ENCODE results near the gene CD300C.
A peak's percentile ranks its signal among the peaks of the same experiment; 100 is the strongest.
"Not testable (repeated sequence)": the region's sequence is repeated elsewhere in the genome, so short reads cannot be mapped to it uniquely, and the experiment has no call there.

CD300C gene

GRCh38 chr17:74545843-74546230, at the start of gene CD300C:
TSS of gene CD300C (minus strand) at chr17:74546115. CDS start at chr17:74545782, 333 bp downstream.
- peak; percentile 10 for DNase-seq
- H3K4me3 Mint-ChIP-seq, result peak within 1 kb of the TSS; percentile 7
- ATAC-seq, result no peak
- H3K27ac Mint-ChIP-seq, result no peak within 1 kb of the TSS
- no peaks in the 10 kb centered on the region for H3K36me3 Mint-ChIP-seq (ENCODE audit: low read depth)
- peaks cover 9% of the 10 kb centered on the region for H3K4me1 Mint-ChIP-seq
- peaks cover 5% of the 10 kb centered on the region for H3K27me3 Mint-ChIP-seq
- no peaks in the 10 kb centered on the region for H3K9me3 Mint-ChIP-seq

- DNase-seq, result no peak
- Mint-ChIP-seq H3K9me3 (no peaks in the 10 kb centered on the region), H3K4me1 (peaks cover 19% of the 10 kb centered on the region), H3K27ac (no peak overlapping the region), H3K27me3 (peaks cover 19% of the 10 kb centered on the region), H3K4me3 (no peak overlapping the region), H3K36me3 (ENCODE audit: low read depth) (no peaks in the 10 kb centered on the region)
- no peak for ATAC-seq
Observed at GRCh38 chr17:74595037-74595750, 49.3 kb upstream of the CD300C start.

GRCh38 chr17:74592087-74592990, 46.4 kb upstream of the CD300C start, which contains the start of gene CD300LD:
TSS of gene CD300LD (minus strand) at chr17:74592283. CDS start at chr17:74592202, 81 bp downstream.
- Mint-ChIP-seq H3K27ac (no peak within 1 kb of the TSS), H3K36me3 (ENCODE audit: low read depth) (no peaks in the 10 kb centered on the region), H3K4me3 (no peak within 1 kb of the TSS), H3K4me1 (peaks cover 7% of the 10 kb centered on the region), H3K27me3 (peaks cover 10% of the 10 kb centered on the region), H3K9me3 (no peaks in the 10 kb centered on the region)
- ATAC-seq (no peak), DNase-seq (no peak)

- H3K4me1 Mint-ChIP-seq, result peaks cover 7% of the 10 kb centered on the region
- H3K36me3 Mint-ChIP-seq (ENCODE audit: low read depth), result no peaks in the 10 kb centered on the region
Observed at GRCh38 chr17:74591503-74591902, 45.6 kb upstream of the CD300C start.

GRCh38 chr17:74585711-74586110, 39.8 kb upstream of the CD300C start:
- peaks cover 2% of the 10 kb centered on the region for H3K27me3 Mint-ChIP-seq
- no peaks in the 10 kb centered on the region for H3K36me3 Mint-ChIP-seq (ENCODE audit: low read depth)
- H3K4me1 Mint-ChIP-seq, result no peaks in the 10 kb centered on the region
- H3K27ac Mint-ChIP-seq, result no peak overlapping the region
- DNase-seq (no peak), ATAC-seq (no peak)
- no peaks in the 10 kb centered on the region for H3K9me3 Mint-ChIP-seq
- H3K4me3 Mint-ChIP-seq, result no peak overlapping the region

More at GRCh38 chr17:74591503-74591902, 45.6 kb upstream of the CD300C start:
- Mint-ChIP-seq H3K4me3 (no peak overlapping the region), H3K27ac (no peak overlapping the region), H3K27me3 (peaks cover 10% of the 10 kb centered on the region), H3K9me3 (no peaks in the 10 kb centered on the region)
- no peak for DNase-seq
- ATAC-seq, result no peak

- no peaks in the 10 kb centered on the region for H3K27me3 Mint-ChIP-seq
- H3K36me3 Mint-ChIP-seq (ENCODE audit: low read depth), result no peaks in the 10 kb centered on the region
- peaks cover 4% of the 10 kb centered on the region for H3K4me1 Mint-ChIP-seq
- DNase-seq (no peak), ATAC-seq (no peak)
- H3K9me3 Mint-ChIP-seq, result no peaks in the 10 kb centered on the region
- no peak overlapping the region for H3K4me3 Mint-ChIP-seq
- no peak overlapping the region for H3K27ac Mint-ChIP-seq
Observed at GRCh38 chr17:74584292-74585060, 38.6 kb upstream of the CD300C start.

GRCh38 chr17:74582633-74583032, 36.7 kb upstream of the CD300C start:
- Mint-ChIP-seq H3K9me3 (no peaks in the 10 kb centered on the region), H3K4me1 (peaks cover 6% of the 10 kb centered on the region), H3K27ac (no peak overlapping the region), H3K27me3 (no peaks in the 10 kb centered on the region), H3K36me3 (ENCODE audit: low read depth) (no peaks in the 10 kb centered on the region), H3K4me3 (no peak overlapping the region)
- ATAC-seq, result no peak
- no peak for DNase-seq

- no peaks in the 10 kb centered on the region for H3K9me3 Mint-ChIP-seq
- peaks cover 7% of the 10 kb centered on the region for H3K27me3 Mint-ChIP-seq
- no peaks in the 10 kb centered on the region for H3K36me3 Mint-ChIP-seq (ENCODE audit: low read depth)
- H3K4me3 Mint-ChIP-seq, result no peak overlapping the region
- no peak overlapping the region for H3K27ac Mint-ChIP-seq
- ATAC-seq (no peak), DNase-seq (no peak)
- peaks cover 6% of the 10 kb centered on the region for H3K4me1 Mint-ChIP-seq
Observed at GRCh38 chr17:74579900-74580299, 34.0 kb upstream of the CD300C start.

- no peak for ATAC-seq
- peaks cover 7% of the 10 kb centered on the region for H3K27me3 Mint-ChIP-seq
- no peak overlapping the region for H3K4me3 Mint-ChIP-seq
- H3K27ac Mint-ChIP-seq, result no peak overlapping the region
- no peak for DNase-seq
- H3K9me3 Mint-ChIP-seq, result no peaks in the 10 kb centered on the region
- H3K4me1 Mint-ChIP-seq, result peaks cover 6% of the 10 kb centered on the region
- H3K36me3 Mint-ChIP-seq (ENCODE audit: low read depth), result no peaks in the 10 kb centered on the region
Observed at GRCh38 chr17:74578979-74579378, 33.1 kb upstream of the CD300C start.

GRCh38 chr17:74574489-74575142, 28.7 kb upstream of the CD300C start:
- Mint-ChIP-seq H3K27me3 (peaks cover 14% of the 10 kb centered on the region), H3K4me1 (peaks cover 10% of the 10 kb centered on the region), H3K9me3 (no peaks in the 10 kb centered on the region), H3K4me3 (no peak overlapping the region), H3K36me3 (ENCODE audit: low read depth) (no peaks in the 10 kb centered on the region), H3K27ac (no peak overlapping the region)
- DNase-seq (no peak), ATAC-seq (no peak)

- ATAC-seq; H3K27ac Mint-ChIP-seq; DNase-seq; H3K9me3 Mint-ChIP-seq; H3K36me3 Mint-ChIP-seq (ENCODE audit: low read depth); H3K4me3 Mint-ChIP-seq: not testable (repeated sequence)
- H3K27me3 Mint-ChIP-seq, result peaks cover 23% of the 10 kb centered on the region
- peaks cover 17% of the 10 kb centered on the region for H3K4me1 Mint-ChIP-seq
Observed at GRCh38 chr17:74573635-74574034, 27.7 kb upstream of the CD300C start.

GRCh38 chr17:74573169-74573568, 27.3 kb upstream of the CD300C start:
- Mint-ChIP-seq H3K27me3 (peaks cover 27% of the 10 kb centered on the region), H3K4me1 (peaks cover 21% of the 10 kb centered on the region), H3K27ac (no peak overlapping the region), H3K36me3 (ENCODE audit: low read depth) (no peaks in the 10 kb centered on the region), H3K9me3 (peaks cover 3% of the 10 kb centered on the region), H3K4me3 (no peak overlapping the region)
- no peak for ATAC-seq
- DNase-seq, result no peak

- no peak for DNase-seq
- H3K9me3 Mint-ChIP-seq, result peaks cover 4% of the 10 kb centered on the region
- H3K36me3 Mint-ChIP-seq (ENCODE audit: low read depth), result no peaks in the 10 kb centered on the region
- H3K27me3 Mint-ChIP-seq, result peaks cover 31% of the 10 kb centered on the region
- ATAC-seq, result peak; percentile 12
- H3K27ac Mint-ChIP-seq, result no peak overlapping the region
- peaks cover 21% of the 10 kb centered on the region for H3K4me1 Mint-ChIP-seq
- no peak overlapping the region for H3K4me3 Mint-ChIP-seq
Observed at GRCh38 chr17:74571621-74572270, 25.8 kb upstream of the CD300C start.
